Fibroblast of skin of scalp (primary cell): ENCODE results near the gene SHLD1.

Experiments used
- DNase-seq: peaks from one replicate; pipeline ENCODE4 v3.0.0-alpha.2; 2013

Gene SHLD1

GRCh38 chr20:5899444-5899843, 149.2 kb downstream of the SHLD1 start:
- DNase-seq = no peak

GRCh38 chr20:5900908-5901307, 150.7 kb downstream of the SHLD1 start:
- no peak for DNase-seq

DNA sequence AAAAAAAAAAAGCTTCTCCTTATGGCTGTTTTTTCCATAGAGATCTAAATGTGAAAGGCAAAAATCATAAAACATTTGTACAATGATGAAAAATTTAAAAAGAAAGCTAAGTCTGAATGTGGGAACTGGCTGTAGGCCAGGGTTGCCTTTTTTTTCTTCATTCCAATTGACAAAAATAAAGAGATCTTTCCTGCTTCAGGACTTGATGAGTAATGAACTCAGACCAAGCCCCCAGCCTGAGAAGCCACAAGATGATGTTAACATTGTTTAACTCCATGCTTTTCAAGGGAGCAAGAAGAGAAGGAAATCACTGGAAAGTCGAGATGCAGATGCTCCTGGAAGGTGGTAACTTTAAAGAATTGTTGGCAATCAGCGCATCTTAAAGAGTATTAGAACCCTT, 158.8 kb downstream of the SHLD1 start:
- peak; percentile 6 for DNase-seq

DNA sequence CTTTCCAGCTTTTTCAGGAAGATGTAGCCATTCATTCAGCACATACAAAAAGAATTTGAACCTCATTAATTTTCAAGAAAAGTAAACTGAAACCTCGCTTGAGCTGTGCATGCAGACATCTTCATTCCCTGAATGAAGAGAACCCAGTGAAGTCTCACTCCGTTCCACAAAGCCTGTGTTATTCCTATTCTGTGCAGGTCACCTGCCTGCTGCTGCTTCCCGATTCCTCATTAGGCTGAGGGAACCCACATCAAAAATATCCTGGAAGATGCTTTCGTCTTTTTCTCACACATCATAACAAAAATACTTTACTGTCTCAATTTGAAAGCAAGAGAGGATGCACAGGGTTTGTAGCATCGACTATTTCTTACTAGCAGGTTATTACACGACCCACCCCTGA, 160.0 kb downstream of the SHLD1 start:
- DNase-seq = no peak

DNA sequence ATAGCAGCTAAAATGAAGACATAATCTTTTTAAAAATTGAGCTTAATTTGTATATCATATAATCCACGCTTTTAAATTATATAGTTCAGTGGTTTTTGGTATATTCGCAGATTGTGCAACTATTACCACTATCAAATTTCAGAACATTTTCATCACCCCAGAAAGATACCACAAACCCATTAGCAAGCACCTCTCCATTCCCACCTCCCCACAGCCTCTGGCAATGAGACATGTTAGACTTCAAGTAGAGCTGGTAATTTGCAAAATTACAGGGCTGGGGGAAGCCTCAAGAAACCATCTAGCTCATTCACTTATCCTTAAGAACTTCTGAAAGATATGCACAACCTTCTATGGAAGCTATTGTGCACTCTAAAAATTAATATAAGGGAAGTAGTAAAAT, 163.0 kb downstream of the SHLD1 start:
- DNase-seq = no peak
